Keratinocyte (primary cell): Measurements from ENCODE around the gene XPOT. TPM values are rescaled to one million over a fixed set of nuclear protein-coding genes. Genes with fewer than 3 reads are reported as not detected.

Experiments
- DNase-seq: peaks from one replicate; pipeline ENCODE4 v3.0.0-alpha.2; 2011; ENCODE audit warnings: low read depth, missing footprints, low spot score
- FAIRE-seq: peaks from 2 replicates; lab custom pipeline; 2011; peaks lifted over from hg19 to GRCh38; lab: Jason Lieb, UNC
- H2AFZ ChIP-seq: 2 replicates; pipeline ENCODE4 v1.6.0; 2012; ENCODE audit warnings: low read length, control low read depth, inconsistent platforms; ENCODE audit not compliant: control insufficient read depth
- H3K27ac ChIP-seq: 2 replicates; pipeline ENCODE4 v1.5.1; 2011; ENCODE audit warnings: low read length; ENCODE audit not compliant: control insufficient read depth, insufficient read depth
- H3K27me3 ChIP-seq: 3 replicates; pipeline ENCODE4 v1.6.0; 2011; ENCODE audit warnings: low read length; ENCODE audit not compliant: control insufficient read depth, insufficient read depth; ENCODE audit errors: extremely low read depth
- H3K36me3 ChIP-seq, 2 experiments: 2 replicates in 1 of 2; 3 replicates in 1 of 2; pipeline ENCODE4 v1.5.1; 2011; ENCODE audit warnings: low read length in 2 of 2, mild to moderate bottlenecking in 1 of 2; ENCODE audit not compliant: control insufficient read depth in 2 of 2, insufficient read depth in 2 of 2; ENCODE audit errors: extremely low read depth in 1 of 2
- H3K4me1 ChIP-seq: 3 replicates; pipeline ENCODE4 v1.5.1; 2011; ENCODE audit warnings: low read length; ENCODE audit not compliant: control insufficient read depth, insufficient read depth; ENCODE audit errors: extremely low read depth
- H3K4me2 ChIP-seq: 3 replicates; pipeline ENCODE4 v1.6.0; 2011; ENCODE audit warnings: low read depth, low read length; ENCODE audit not compliant: control insufficient read depth, insufficient read depth; ENCODE audit errors: extremely low read depth
- H3K4me3 ChIP-seq, 3 experiments: fragments of 200-600 bp in 1 of 3; sonication (generic) in 1 of 3; 2 replicates in 2 of 3; 3 replicates in 1 of 3; pipeline ENCODE4 v1.5.1; 2011 to 2016; ENCODE audit warnings: low read length in 3 of 3, mild to moderate bottlenecking in 3 of 3, control low read depth in 2 of 3, inconsistent platforms in 1 of 3, low read depth in 1 of 3, mixed read lengths in 1 of 3, mixed run types in 1 of 3, moderate library complexity in 1 of 3; ENCODE audit not compliant: control insufficient read depth in 2 of 3, insufficient read depth in 2 of 3; ENCODE audit errors: extremely low read depth in 1 of 3
- H3K79me2 ChIP-seq: 2 replicates; pipeline ENCODE4 v1.6.0; 2012; ENCODE audit warnings: low read length; ENCODE audit not compliant: control insufficient read depth, insufficient read depth
- H3K9ac ChIP-seq: 3 replicates; pipeline ENCODE4 v1.6.0; 2011; ENCODE audit warnings: low read length; ENCODE audit not compliant: control insufficient read depth, insufficient read depth; ENCODE audit errors: extremely low read depth
- H3K9me1 ChIP-seq: 3 replicates; pipeline ENCODE4 v1.6.0; 2011; ENCODE audit warnings: low read length; ENCODE audit not compliant: control insufficient read depth, insufficient read depth; ENCODE audit errors: extremely low read depth
- H3K9me3 ChIP-seq: 2 replicates; pipeline ENCODE4 v1.5.1; 2012; ENCODE audit warnings: low read depth, low read length; ENCODE audit not compliant: control insufficient read depth
- H4K20me1 ChIP-seq: 3 replicates; pipeline ENCODE4 v1.6.0; 2011; ENCODE audit warnings: low read length; ENCODE audit not compliant: control insufficient read depth, insufficient read depth; ENCODE audit errors: extremely low read depth
- EZH2 ChIP-seq: IDR thresholded peaks from one replicate; pipeline ENCODE4 v1.6.1; 2012; ENCODE audit warnings: inconsistent platforms, mild to moderate bottlenecking, low read length, moderate library complexity
- dilution Hi-C: fragments of 300-500 bp; cut with MboI; formaldehyde crosslinking; loops from one replicate; pipeline ENCODE4 v1.7.0; 2020; ENCODE audit warnings: low sequenced_read_pairs; ENCODE audit not compliant: extremely low pct_ligation_motif_present
- polyA plus RNA-seq, 5 experiments: library from polyadenylated mRNA; depleted of rRNA in 3 of 5; stranded (reverse) in 3 of 5; stranded (forward) in 1 of 5; unstranded in 1 of 5; fragments of >200 nt; gene quantifications; 1 replicate in 1 of 5; 2 replicates in 3 of 5; 3 replicates in 1 of 5; pipeline versions ENCODE4 v1.2.1 to v1.2.3, GENCODE V29; 2011 to 2012; ENCODE audit warnings: missing spikeins in 2 of 5, low read depth in 1 of 5, low replicate concordance in 1 of 5
- TF ChIP-seq, protein P1 (sequence below), 3 experiments: IDR thresholded peaks in 1 of 3; conservative IDR thresholded peaks in 1 of 3; optimal IDR thresholded peaks in 1 of 3; 2 replicates in 2 of 3; 3 replicates in 1 of 3; pipeline versions ENCODE3 to v1.5.1; 2011; ENCODE audit warnings: low read length in 3 of 3, mild to moderate bottlenecking in 3 of 3, moderate library complexity in 2 of 3, control low read depth in 1 of 3, inconsistent platforms in 1 of 3; ENCODE audit not compliant: insufficient read depth in 2 of 3; ENCODE audit errors: extremely low read depth in 1 of 3

The XPOT gene
- polyA plus RNA-seq, 1 donor (not counting 4 experiments of a cell fraction or from before 2014, with no cell fraction given): 93.8 TPM

DNA sequence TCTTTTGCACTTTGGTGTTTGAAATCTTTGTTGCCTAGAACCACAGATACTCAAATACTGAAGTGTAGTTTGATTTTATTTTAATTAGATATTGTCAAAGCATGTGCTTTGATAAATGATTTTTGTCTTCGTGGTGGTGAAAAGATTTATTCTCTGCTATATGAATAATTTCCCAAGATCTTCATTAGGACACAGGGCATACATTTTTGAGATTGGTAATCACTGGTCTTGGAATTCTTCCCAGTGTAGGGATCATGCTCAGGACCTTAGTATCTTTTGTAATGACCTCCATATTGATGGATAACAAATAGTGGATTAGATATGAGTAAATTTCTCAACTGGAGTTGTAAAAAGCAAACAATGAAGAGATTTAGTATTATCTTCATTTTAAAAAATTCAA lies 76.0 kb downstream of the XPOT start:
- Histone ChIP-seq H3K9me1 (no peaks in the 10 kb centered on the region), H2AFZ (no peak overlapping the region), H3K27me3 (no peaks in the 10 kb centered on the region), H3K79me2 (peaks cover 19% of the 10 kb centered on the region), H3K4me2 (no peak overlapping the region), H4K20me1 (no peaks in the 10 kb centered on the region), H3K27ac (no peak overlapping the region), H3K9me3 (peaks cover 2% of the 10 kb centered on the region), H3K36me3 (peaks cover 5 to 14% of the 10 kb centered on the region in 2 experiments), H3K4me1 (no peaks in the 10 kb centered on the region), H3K9ac (no peak overlapping the region), H3K4me3 (no peak overlapping the region)
- DNase-seq (no peak), FAIRE-seq (no peak)
- TF ChIP-seq, protein P1, sequence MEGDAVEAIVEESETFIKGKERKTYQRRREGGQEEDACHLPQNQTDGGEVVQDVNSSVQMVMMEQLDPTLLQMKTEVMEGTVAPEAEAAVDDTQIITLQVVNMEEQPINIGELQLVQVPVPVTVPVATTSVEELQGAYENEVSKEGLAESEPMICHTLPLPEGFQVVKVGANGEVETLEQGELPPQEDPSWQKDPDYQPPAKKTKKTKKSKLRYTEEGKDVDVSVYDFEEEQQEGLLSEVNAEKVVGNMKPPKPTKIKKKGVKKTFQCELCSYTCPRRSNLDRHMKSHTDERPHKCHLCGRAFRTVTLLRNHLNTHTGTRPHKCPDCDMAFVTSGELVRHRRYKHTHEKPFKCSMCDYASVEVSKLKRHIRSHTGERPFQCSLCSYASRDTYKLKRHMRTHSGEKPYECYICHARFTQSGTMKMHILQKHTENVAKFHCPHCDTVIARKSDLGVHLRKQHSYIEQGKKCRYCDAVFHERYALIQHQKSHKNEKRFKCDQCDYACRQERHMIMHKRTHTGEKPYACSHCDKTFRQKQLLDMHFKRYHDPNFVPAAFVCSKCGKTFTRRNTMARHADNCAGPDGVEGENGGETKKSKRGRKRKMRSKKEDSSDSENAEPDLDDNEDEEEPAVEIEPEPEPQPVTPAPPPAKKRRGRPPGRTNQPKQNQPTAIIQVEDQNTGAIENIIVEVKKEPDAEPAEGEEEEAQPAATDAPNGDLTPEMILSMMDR (optimal IDR thresholded peaks at IDR 0.05 in 1 of 3, IDR thresholded peaks at IDR 0.05 in 1 of 3, conservative IDR thresholded peaks at IDR 0.05 in 1 of 3; ENCODE audit: extremely low read depth in 1 of 3, insufficient read depth in 2 of 3, low read length in 3 of 3): no peak
- TF ChIP-seq EZH2: no peak
- dilution Hi-C loops: no loop called here

DNA sequence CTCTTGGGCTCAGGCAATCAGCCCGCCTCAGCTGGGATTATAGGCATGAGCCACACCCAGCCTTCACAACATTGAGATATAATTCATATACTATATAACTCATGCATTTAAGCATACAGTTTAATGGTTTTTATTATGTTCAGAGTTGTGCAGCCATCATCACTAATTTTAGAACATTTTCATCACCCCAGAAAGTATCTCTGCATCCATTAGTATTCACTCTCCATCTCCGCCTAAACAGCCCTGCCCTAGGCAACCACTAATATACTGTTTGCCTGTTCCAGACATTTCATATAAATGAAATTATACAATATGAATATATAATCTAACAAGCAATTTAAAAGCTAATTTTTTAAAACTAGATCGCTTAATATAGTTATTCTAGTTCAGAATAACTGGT lies 82.5 kb downstream of the XPOT start:
- Histone ChIP-seq H3K9me1 (no peaks in the 10 kb centered on the region), H4K20me1 (no peaks in the 10 kb centered on the region), H2AFZ (no peak overlapping the region), H3K36me3 (peaks cover 11 to 12% of the 10 kb centered on the region in 2 experiments), H3K4me1 (no peaks in the 10 kb centered on the region), H3K79me2 (no peaks in the 10 kb centered on the region), H3K27me3 (no peaks in the 10 kb centered on the region), H3K9me3 (no peaks in the 10 kb centered on the region), H3K27ac (no peak overlapping the region), H3K9ac (no peak overlapping the region), H3K4me3 (no peak overlapping the region), H3K4me2 (no peak overlapping the region)
- dilution Hi-C loops: no loop called here
- FAIRE-seq (no peak), DNase-seq (no peak)
- TF ChIP-seq, protein P1 (optimal IDR thresholded peaks at IDR 0.05 in 1 of 3, IDR thresholded peaks at IDR 0.05 in 1 of 3, conservative IDR thresholded peaks at IDR 0.05 in 1 of 3; ENCODE audit: extremely low read depth in 1 of 3, insufficient read depth in 2 of 3, low read length in 3 of 3): no peak
- no peak for TF ChIP-seq EZH2
